ENCODE results near the gene CBR3. TPM values are rescaled to one million over a fixed set of nuclear protein-coding genes. Genes with fewer than 3 reads are reported as not detected.

Gene CBR3
- total and polyA plus RNA-seq, 9 of the 15 experiments (the other 6 are each of a cell fraction or from before 2014, with no cell fraction given) = not detected

DNA sequence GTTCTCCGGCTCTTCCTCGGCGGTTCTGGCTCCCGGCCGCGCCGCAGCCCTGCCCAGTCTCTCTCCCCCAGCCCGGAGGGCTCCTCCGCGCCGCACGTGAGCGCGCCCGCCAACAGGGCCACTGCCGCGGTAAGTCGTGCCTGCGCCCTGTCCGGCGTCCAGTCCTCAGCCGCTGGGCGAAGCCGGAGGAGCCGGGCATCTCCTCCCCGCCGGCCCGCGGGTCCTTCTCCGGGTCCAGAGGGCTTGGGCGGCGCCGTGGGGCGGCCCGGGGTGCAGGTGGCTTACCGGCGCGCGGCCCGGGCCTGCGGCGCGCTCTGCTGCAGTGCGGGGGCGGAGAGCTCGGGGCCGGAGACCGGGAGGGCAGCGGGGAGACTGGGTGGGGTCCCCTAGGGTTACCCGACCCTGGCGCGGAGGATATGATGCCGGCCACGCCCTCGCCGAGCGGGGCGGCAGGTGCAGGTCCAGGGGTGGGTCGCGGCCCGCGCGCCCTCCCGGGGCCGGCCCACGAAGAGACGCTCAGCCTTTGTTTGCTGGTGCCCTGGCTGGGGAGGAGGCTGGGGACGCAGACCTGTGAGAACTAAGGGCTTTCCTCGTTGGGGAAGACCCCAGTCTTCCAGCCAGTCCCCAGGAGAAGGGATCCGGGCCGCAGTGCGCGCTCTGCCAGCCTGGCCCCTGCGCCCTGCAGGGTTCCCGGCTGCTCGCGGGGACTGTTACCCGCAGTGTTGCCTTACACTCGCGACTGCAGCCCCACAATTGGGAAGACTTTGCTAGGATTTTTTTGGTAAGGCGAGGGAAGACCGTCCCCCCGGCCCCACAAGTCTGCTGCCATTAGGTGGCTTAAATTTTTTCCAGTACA, 22.2 kb downstream of the CBR3 start, which contains the start of gene DOP1B:
Gene DOP1B (plus strand): TSS at position 10 of the 856 bp plus-strand sequence. CDS start 7,910 bp downstream, outside the sequence.
- DNase-seq (ENCODE audit: extremely low read depth in 1 of 4, low spot score in 3 of 4) (peak in 3 of 4 experiments; percentile 53 to 80 (median 80)), ATAC-seq (peak; percentile 58), FAIRE-seq (no peak)
- in situ Hi-C loops (cut with MboI) (no loop called here), intact Hi-C loops (cut with micrococcal nuclease) (loop anchor here (1.0 kb wide), 1 partner anchor 164 kb away; no protein-coding TSS in a partner anchor)
- Histone ChIP-seq H3K9me1 (ENCODE audit: control insufficient read depth, insufficient read depth, low read length) (no peaks in the 10 kb centered on the region), H3K9me3 (replicated peaks; ENCODE audit: control insufficient read depth, insufficient read depth, low read depth, low read length) (no peaks in the 10 kb centered on the region), H2AFZ (ENCODE audit: low read depth, low read length) (peak within 1 kb of the TSS; percentile 95), H3K4me3 (peak within 1 kb of the TSS; percentile 76), H3K9ac (ENCODE audit: insufficient read depth in 1 of 2, low read depth in 2 of 2, low read length in 2 of 2) (peak within 1 kb of the TSS; percentile 48 to 95; a peak in 3 of 4 replicates), H3K4me2 (ENCODE audit: insufficient read depth, low read length) (peak within 1 kb of the TSS; percentile 82), H3K27ac (ENCODE audit: extremely low read depth, low read depth, low read length) (peak within 1 kb of the TSS; percentile 49; the same call in 1 of the 3 replicates), H4K20me1 (replicated peaks; ENCODE audit: control insufficient read depth, insufficient read depth, low read length) (no peaks in the 10 kb centered on the region), H3K27me3 (ENCODE audit: control insufficient read depth in 2 of 2, insufficient read depth in 2 of 2, low read length in 2 of 2) (peaks cover 6 to 33% of the 10 kb centered on the region in 2 experiments; a peak in 4 of 5 replicates), H3K4me1 (replicated peaks in 1 of 2; ENCODE audit: control insufficient read depth in 2 of 2, insufficient read depth in 2 of 2, low read length in 2 of 2) (peaks cover 11 to 19% of the 10 kb centered on the region in 2 experiments; a peak in 4 of 5 replicates), H3K79me2 (ENCODE audit: control insufficient read depth, insufficient read depth, low read length) (no peaks in the 10 kb centered on the region), H3K36me3 (ENCODE audit: control insufficient read depth, insufficient read depth, low read length) (no peaks in the 10 kb centered on the region)
- ChIA-PET POLR2A (no interaction called here), CTCF (ENCODE audit: low intra/inter-chr PET ratio) (no interaction called here)
- BruUV-seq (replicated peaks) = no TSS peak
- WGBS (ENCODE audit: insufficient coverage, low coverage, missing lambda C conversion rate) = 5% methylated on average over 58 of the region's 83 CpGs
- TF ChIP-seq HMGN3 (IDR thresholded peaks at IDR 0.05; ENCODE audit: borderline replicate concordance, extremely low read depth, insufficient read length, low read depth, low read length) (peak; percentile 56), NCOA2 (IDR thresholded peaks at IDR 0.05; ENCODE audit: partially characterized antibody in 2 of 2) (no peak), COPS2 (conservative IDR thresholded peaks at IDR 0.05) (no peak), FOXA3 (CRISPR knock-in tag; conservative IDR thresholded peaks at IDR 0.05 in 1 of 2, IDR thresholded peaks at IDR 0.05 in 1 of 2) (0 out of 4 replicates have a peak, but pooled peaks of 1 of the 2 experiments have one; percentile 33), ZBTB9 (CRISPR knock-in tag; IDR thresholded peaks at IDR 0.05) (0 out of 2 replicates have a peak, but pooled peaks have one; percentile 41), ZNF398 (CRISPR knock-in tag; IDR thresholded peaks at IDR 0.05) (no peak), RBFOX2 (IDR thresholded peaks at IDR 0.05; ENCODE audit: low read depth, low read length) (peak; percentile 69), PHF8 (IDR thresholded peaks at IDR 0.05; ENCODE audit: borderline replicate concordance, low read length) (peak; percentile 56; the same call in 1 of the 2 replicates), PHB (CRISPR knock-in tag; IDR thresholded peaks at IDR 0.05) (0 out of 2 replicates have a peak, but pooled peaks have one; percentile 12), TCF3 (CRISPR knock-in tag; IDR thresholded peaks at IDR 0.05) (0 out of 2 replicates have a peak, but pooled peaks have one; percentile 11), CXXC5 (CRISPR knock-in tag; IDR thresholded peaks at IDR 0.05) (peak; percentile 73), ETV5 (CRISPR knock-in tag; IDR thresholded peaks at IDR 0.05; ENCODE audit: low read depth) (peak; percentile 37; the same call in 1 of the 2 replicates)
- TF ChIP-seq, protein P1, sequence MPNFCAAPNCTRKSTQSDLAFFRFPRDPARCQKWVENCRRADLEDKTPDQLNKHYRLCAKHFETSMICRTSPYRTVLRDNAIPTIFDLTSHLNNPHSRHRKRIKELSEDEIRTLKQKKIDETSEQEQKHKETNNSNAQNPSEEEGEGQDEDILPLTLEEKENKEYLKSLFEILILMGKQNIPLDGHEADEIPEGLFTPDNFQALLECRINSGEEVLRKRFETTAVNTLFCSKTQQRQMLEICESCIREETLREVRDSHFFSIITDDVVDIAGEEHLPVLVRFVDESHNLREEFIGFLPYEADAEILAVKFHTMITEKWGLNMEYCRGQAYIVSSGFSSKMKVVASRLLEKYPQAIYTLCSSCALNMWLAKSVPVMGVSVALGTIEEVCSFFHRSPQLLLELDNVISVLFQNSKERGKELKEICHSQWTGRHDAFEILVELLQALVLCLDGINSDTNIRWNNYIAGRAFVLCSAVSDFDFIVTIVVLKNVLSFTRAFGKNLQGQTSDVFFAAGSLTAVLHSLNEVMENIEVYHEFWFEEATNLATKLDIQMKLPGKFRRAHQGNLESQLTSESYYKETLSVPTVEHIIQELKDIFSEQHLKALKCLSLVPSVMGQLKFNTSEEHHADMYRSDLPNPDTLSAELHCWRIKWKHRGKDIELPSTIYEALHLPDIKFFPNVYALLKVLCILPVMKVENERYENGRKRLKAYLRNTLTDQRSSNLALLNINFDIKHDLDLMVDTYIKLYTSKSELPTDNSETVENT (CRISPR knock-in tag; IDR thresholded peaks at IDR 0.05) = peak; percentile 46; the same call in 1 of the 2 replicates

Measured in K562 (cell line).